Mesothelial cell of epicardium (in vitro differentiated cells): ENCODE results near the gene MCRIP1. TPM values are rescaled to one million over a fixed set of nuclear protein-coding genes. Genes with fewer than 3 reads are reported as not detected.
A peak's percentile ranks its signal among the peaks of the same experiment; 100 is the strongest.

ENCODE experiments used
- DNase-seq, 2 experiments: peaks; one replicate each; pipeline ENCODE4 v3.0.0; 2021; ENCODE audit warnings: low spot score in 2 of 2; ENCODE audit not compliant: unreplicated experiment in 2 of 2
- H3K27ac Mint-ChIP-seq: 2 replicates; pipeline ENCODE4 v1.8.0; 2021; ENCODE audit warnings: mixed read lengths
- H3K27me3 Mint-ChIP-seq: 2 replicates; pipeline ENCODE4 v1.8.0; 2021; ENCODE audit warnings: low read depth, mixed read lengths
- H3K36me3 Mint-ChIP-seq: 2 replicates; pipeline ENCODE4 v1.8.0; 2021; ENCODE audit warnings: mixed read lengths
- H3K4me1 Mint-ChIP-seq: 2 replicates; pipeline ENCODE4 v1.8.0; 2021; ENCODE audit warnings: mixed read lengths
- H3K4me3 Mint-ChIP-seq: 2 replicates; pipeline ENCODE4 v1.8.0; 2021; ENCODE audit warnings: mild to moderate bottlenecking, moderate library complexity, mixed read lengths
- H3K9me3 Mint-ChIP-seq: 2 replicates; pipeline ENCODE4 v1.8.0; 2021; ENCODE audit warnings: mixed read lengths
- total RNA-seq: library from RNA; stranded (reverse); gene quantifications from 3 replicates; pipeline ENCODE4 v1.2.1, GENCODE V29; 2021
- TF ChIP-seq, protein P1 (sequence below): fragments of 200-600 bp; sonication (generic); IDR thresholded peaks from one replicate; pipeline ENCODE4 v1.5.0; 2021; ENCODE audit warnings: antibody characterized with exemption; ENCODE audit not compliant: unreplicated experiment

The MCRIP1 gene
- total RNA-seq, 1 donor from 2014 or later: 104 TPM

DNA sequence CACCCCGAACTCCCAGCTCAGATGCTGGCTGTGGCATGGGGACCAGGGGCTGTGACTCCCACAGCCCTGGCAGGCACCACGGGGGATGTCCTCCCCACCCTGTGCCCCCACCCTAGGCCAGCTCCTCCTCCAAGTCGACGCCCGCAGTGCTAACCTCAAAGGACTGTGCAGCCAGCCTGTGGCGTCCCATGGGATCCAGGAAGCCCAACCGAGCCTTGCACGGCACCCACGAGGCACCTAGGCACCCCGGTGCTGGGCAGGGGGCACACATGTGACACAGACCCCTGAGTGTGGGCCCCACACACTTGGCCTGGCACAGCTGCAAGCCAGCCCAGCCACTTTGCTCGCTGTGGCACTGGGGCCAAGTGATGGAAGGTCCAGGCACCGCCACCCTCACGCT, 25.3 kb downstream of the MCRIP1 start:
- Mint-ChIP-seq H3K27ac (no peak overlapping the region), H3K4me1 (peaks cover 4% of the 10 kb centered on the region), H3K9me3 (no peaks in the 10 kb centered on the region), H3K27me3 (peaks cover 66% of the 10 kb centered on the region), H3K4me3 (no peak overlapping the region), H3K36me3 (no peaks in the 10 kb centered on the region)
- DNase-seq: no peak
- TF ChIP-seq, protein P1, sequence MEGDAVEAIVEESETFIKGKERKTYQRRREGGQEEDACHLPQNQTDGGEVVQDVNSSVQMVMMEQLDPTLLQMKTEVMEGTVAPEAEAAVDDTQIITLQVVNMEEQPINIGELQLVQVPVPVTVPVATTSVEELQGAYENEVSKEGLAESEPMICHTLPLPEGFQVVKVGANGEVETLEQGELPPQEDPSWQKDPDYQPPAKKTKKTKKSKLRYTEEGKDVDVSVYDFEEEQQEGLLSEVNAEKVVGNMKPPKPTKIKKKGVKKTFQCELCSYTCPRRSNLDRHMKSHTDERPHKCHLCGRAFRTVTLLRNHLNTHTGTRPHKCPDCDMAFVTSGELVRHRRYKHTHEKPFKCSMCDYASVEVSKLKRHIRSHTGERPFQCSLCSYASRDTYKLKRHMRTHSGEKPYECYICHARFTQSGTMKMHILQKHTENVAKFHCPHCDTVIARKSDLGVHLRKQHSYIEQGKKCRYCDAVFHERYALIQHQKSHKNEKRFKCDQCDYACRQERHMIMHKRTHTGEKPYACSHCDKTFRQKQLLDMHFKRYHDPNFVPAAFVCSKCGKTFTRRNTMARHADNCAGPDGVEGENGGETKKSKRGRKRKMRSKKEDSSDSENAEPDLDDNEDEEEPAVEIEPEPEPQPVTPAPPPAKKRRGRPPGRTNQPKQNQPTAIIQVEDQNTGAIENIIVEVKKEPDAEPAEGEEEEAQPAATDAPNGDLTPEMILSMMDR: no peak

DNA sequence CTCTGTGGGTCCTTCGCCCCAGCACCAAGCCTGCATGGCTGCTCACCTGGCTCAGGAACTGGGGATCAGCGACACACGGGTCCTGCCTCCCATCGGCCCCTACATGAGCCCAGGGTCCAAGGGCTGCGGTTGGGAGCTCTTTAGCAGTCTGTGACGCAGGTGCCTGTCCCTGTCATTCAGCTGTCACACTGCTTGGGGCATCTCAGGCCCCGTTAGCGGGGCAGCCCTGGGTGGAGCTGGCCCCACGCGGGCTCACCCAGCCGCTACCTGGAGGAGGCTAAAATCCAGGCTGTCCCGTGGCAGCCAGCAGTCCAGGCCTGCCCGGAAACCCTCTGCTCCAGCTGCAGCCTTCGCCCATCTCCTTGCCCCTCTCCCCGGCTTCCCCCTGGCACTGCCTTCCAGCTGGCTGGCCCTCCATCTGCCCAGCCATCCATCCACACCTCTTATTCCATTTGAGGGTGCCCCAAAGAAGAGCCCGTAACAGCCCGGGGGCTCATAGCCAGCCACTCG, 25.8 kb downstream of the MCRIP1 start:
- DNase-seq: no peak
- Mint-ChIP-seq H3K36me3 (no peaks in the 10 kb centered on the region), H3K9me3 (no peaks in the 10 kb centered on the region), H3K27ac (no peak overlapping the region), H3K27me3 (peaks cover 69% of the 10 kb centered on the region), H3K4me3 (no peak overlapping the region), H3K4me1 (peaks cover 6% of the 10 kb centered on the region)
- TF ChIP-seq, protein P1: no peak

DNA sequence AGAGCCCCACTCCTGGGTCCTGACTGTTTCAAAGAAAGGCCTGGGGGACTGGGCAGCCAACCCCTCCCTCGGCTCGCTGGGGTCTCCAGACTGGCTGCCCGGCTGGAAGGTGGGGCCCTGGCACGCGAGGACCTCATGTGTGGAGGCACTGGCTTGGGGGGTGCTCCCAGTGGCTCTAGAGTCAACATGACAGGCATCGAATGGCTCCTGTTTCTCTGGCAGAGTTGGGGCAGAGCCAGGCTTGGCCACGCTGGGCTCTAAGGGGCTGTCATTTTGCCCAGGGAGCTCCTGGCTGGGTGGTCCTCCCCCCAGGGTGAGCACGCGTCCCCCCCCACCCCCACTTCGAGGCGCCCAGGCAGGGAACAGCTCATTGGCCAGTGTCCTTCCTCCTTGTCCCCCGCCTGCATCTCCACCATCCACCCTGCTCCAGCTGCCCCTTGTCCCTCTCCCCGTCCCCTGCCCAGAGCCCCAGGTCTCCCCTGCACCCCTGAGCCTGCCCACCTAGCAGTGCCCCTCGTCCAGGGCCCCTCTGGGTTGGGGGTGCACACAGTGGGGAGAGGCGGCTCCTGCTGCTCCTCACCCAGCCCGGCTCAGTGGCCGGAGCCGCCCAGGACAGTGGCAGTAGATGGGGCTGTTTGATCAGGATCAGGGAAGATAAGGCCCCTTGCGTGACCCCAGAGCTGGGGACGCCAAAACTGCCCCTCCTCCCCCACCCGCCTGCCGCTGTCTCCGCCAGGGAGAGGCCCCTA, 26.5 kb downstream of the MCRIP1 start:
- Mint-ChIP-seq H3K9me3 (no peaks in the 10 kb centered on the region), H3K27me3 (peaks cover 75% of the 10 kb centered on the region), H3K4me3 (no peak overlapping the region), H3K36me3 (no peaks in the 10 kb centered on the region), H3K4me1 (peaks cover 6% of the 10 kb centered on the region), H3K27ac (no peak overlapping the region)
- DNase-seq: peak in 1 of 2 experiments; percentile 16
- TF ChIP-seq, protein P1: no peak

DNA sequence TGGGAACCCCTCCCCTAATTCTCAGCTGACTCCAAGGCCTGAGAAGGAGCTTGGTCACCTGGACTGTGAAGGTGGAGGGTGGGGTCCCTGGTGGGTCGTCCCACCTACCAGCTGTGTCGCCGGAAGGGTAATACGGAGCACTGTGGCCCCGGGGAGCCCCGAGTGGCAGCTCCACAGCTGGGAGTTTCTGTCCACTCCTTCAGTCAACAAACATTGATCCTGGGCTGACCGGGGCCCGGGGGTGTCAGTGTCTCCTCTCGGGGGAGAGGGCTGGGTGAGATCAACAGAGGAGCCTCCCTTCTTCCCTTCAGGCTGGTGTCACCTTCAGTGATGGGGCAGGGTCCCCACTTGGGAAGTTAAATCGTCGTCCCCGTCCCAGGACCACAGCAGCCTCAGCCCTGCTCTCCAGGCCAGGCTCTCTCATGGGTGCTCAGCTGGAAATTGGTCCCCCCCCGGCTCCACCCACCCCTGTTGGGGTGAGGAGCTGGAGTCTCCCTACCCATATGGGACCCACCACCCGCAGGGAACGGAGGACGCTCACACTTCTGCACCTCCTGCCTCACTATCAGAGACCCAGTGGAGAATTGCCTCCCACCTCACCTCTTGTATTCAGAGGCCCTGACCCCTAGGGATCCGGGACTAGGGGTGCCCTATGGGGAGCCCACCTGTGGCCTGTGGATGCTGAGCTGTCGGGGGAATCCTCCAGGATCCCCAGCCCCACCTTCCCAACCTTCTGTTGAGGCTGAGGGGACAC, 27.2 kb downstream of the MCRIP1 start:
- TF ChIP-seq, protein P1: no peak
- Mint-ChIP-seq H3K36me3 (no peaks in the 10 kb centered on the region), H3K27ac (no peak overlapping the region), H3K9me3 (no peaks in the 10 kb centered on the region), H3K4me1 (peaks cover 6% of the 10 kb centered on the region), H3K4me3 (no peak overlapping the region), H3K27me3 (peaks cover 82% of the 10 kb centered on the region)
- DNase-seq: peak in 1 of 2 experiments; percentile 21

DNA sequence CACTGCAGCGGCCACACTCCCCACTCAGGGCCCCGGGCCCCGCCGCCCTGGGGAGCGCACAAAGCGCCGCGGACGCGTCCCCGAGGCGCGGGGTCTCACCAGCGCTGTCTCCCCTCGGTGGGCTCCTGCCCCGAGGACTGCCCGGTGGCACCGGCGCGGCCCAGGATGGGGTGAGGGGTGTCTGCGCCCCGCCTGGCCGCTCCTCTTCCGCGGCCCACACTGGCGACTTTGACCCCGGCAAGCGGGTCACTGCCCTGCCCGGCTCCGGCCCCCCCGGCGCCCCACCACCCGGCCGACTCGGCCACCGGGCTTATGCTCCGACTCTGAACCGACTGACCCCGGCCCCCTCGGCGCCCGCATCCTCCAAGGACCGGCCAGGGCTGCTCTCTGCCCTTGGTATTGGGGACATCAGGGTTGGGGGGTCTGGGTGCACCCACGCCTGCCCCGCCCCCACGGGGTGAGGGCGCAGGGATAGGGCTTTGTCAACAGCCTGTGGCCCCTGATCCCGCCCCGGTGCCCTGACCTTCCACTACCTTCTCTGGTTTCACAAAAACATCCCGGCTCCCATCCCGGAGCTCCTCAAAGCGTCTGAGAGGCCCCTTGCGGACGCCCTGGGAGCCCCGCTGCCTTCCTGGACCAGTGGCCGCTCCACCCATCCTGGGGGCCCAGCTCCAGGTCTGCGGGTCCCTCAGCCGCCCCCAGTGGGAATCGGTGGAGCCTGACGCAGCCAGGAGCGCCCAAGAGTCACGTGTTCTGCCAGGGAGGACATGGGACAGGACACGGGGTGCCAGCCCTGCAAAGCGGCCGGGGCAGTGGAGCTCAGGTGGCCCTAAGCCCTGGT, 28.3 kb downstream of the MCRIP1 start:
- peak in 1 of 2 experiments; percentile 16 for DNase-seq
- Mint-ChIP-seq H3K27ac (no peak overlapping the region), H3K9me3 (peaks cover 3% of the 10 kb centered on the region), H3K4me1 (peaks cover 6% of the 10 kb centered on the region), H3K4me3 (peak overlapping the region; percentile 51), H3K27me3 (peaks cover 86% of the 10 kb centered on the region), H3K36me3 (no peaks in the 10 kb centered on the region)
- TF ChIP-seq, protein P1: no peak
